ENCODE measurements around the gene FAM234A.

The FAM234A gene

GRCh38 chr16:290681-291405, 56.2 kb downstream of the FAM234A start:
- no peak for DNase-seq
- intact Hi-C loops (cut with DNase I) = no loop called here

- DNase-seq = no peak
- intact Hi-C loops (cut with DNase I) = no loop called here
These were observed 56.9 kb downstream of the FAM234A start for GRCh38 chr16:291539-291938.

GRCh38 chr16:293043-293775, 58.6 kb downstream of the FAM234A start:
- intact Hi-C loops (cut with DNase I) = no loop called here
- peak in 1 of 10 donors; percentile 85 for DNase-seq

- DNase-seq = no peak
- intact Hi-C loops (cut with DNase I) = no loop called here
These were observed 61.7 kb downstream of the FAM234A start for GRCh38 chr16:296276-296675.

GRCh38 chr16:296806-297510, 62.3 kb downstream of the FAM234A start:
- intact Hi-C loops (cut with DNase I) = no loop called here
- peak in 1 of 10 donors; percentile 80 for DNase-seq

GRCh38 chr16:297832-298231, 63.2 kb downstream of the FAM234A start:
- DNase-seq = peak in 1 of 10 donors; percentile 82
- intact Hi-C loops (cut with DNase I) = no loop called here

- DNase-seq = no peak
- intact Hi-C loops (cut with DNase I) = no loop called here
These were observed 66.6 kb downstream of the FAM234A start for GRCh38 chr16:301235-301634.

- intact Hi-C loops (cut with DNase I) = no loop called here
- DNase-seq = peak in 1 of 10 donors; percentile 78
These were observed 67.3 kb downstream of the FAM234A start for GRCh38 chr16:301950-302349.

GRCh38 chr16:303760-304505, 69.3 kb downstream of the FAM234A start:
- intact Hi-C loops (cut with DNase I) = no loop called here
- DNase-seq = peak in 1 of 10 donors; percentile 77

GRCh38 chr16:305916-306626, 71.5 kb downstream of the FAM234A start:
- intact Hi-C loops (cut with DNase I) = no loop called here
- DNase-seq = peak in 3 of 10 donors; percentile 32 to 83 (median 51)

- DNase-seq = peak in 7 of 10 donors; percentile 46 to 93 (median 69)
These were observed 72.3 kb downstream of the FAM234A start for GRCh38 chr16:306911-307370.

GRCh38 chr16:307691-308312, 73.2 kb downstream of the FAM234A start:
- no peak for DNase-seq
- intact Hi-C loops (cut with DNase I) = no loop called here

More at GRCh38 chr16:306911-307370, 72.3 kb downstream of the FAM234A start:
- intact Hi-C loops (cut with DNase I) = no loop called here

- DNase-seq = no peak
- intact Hi-C loops (cut with DNase I) = no loop called here
These were observed 74.9 kb downstream of the FAM234A start for GRCh38 chr16:309476-309875.

GRCh38 chr16:311725-312124, 77.1 kb downstream of the FAM234A start:
- intact Hi-C loops (cut with DNase I) = no loop called here
- DNase-seq = no peak

- DNase-seq = peak in 1 of 10 donors; percentile 80
- intact Hi-C loops (cut with DNase I) = no loop called here
These were observed 79.7 kb downstream of the FAM234A start for GRCh38 chr16:314351-314750.

GRCh38 chr16:314795-315299, 80.2 kb downstream of the FAM234A start:
- intact Hi-C loops (cut with DNase I) = no loop called here
- DNase-seq = peak in 2 of 10 donors; percentile 17 to 34

All from posterior cingulate gyrus (tissue), 11 donors.